HG02973 (cell line): Measurements from ENCODE around the gene PSTPIP2.
"Not testable (repeated sequence)": the region's sequence is repeated elsewhere in the genome, so short reads cannot be mapped to it uniquely, and the experiment has no call there.

Experiments used
- ATAC-seq: cut with Tn5 transposase; IDR thresholded peaks from one replicate; pipeline ENCODE4 v1.9.1; 2021; ENCODE audit warnings: moderate library complexity; ENCODE audit not compliant: unreplicated experiment

PSTPIP2 gene

GRCh38 chr18:46070815-46071652 lies 1.0 kb downstream of the PSTPIP2 start:
- ATAC-seq, result no peak

DNA sequence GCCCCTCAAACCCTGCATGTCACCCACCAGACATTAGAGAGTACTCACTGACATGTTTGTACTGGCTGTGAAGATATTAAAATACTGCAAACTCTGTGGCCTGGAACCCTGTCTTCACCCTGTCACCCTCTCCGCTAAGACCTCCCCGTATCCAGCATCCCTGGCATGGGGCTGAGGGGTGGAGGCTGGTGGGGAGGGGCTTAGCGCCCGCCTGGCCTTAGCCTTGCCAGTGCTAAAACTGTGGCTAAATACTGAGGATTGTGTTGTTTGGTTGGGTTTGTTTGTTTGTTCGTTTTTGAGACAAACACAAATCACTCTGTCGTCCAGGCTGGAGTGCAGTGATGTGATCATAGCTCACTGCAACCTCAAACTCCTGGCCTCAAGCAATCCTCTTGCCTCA lies 1.8 kb downstream of the PSTPIP2 start:
- ATAC-seq, result no peak

DNA sequence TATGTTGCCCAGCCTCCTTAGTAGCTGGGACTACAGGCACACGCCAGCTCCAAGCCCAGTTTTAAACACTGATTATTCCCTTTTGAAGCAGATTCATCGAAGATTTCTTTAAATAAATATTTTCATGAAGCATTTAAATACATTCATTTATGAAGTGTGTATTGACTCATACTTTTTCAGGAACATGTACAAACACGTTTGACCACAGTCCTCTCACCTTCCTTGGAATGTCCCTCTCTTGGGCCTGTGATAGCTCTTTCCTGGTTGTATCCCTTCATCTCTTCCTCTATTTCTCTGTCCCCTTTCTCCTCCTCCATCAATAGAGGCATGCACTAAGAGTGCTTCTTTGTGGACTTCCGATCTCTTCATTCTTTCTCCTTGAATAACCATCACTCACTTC lies 2.5 kb downstream of the PSTPIP2 start:
- ATAC-seq, result no peak

GRCh38 chr18:46068763-46069162 lies 3.3 kb downstream of the PSTPIP2 start:
- ATAC-seq, result no peak

DNA sequence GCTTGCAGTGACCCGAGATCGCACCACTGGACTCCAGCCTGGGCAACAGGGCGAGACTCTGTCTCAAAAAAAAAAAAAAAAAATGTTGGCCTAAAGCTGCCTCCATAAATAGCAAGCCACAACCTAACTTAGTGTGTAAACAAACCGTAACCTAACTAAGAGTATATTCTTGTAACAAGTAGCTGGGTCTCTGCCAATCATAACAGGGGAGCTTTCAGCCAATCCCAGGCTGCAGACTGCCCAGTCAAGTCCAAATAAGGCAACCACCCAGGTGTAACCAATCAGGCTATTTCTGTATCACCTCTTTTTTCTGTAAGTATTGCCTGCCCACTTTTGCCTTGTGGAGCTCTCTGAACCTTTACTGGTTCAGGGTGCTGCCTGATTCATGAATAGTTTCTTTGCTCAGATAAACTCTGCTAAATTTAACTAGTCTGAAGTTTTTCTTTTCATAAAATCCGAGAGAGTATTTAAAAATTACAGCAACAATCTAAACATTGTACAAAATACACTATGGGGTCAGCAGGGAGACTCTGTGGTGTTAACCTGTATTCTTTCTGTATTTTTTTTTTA lies 4.5 kb downstream of the PSTPIP2 start:
- ATAC-seq, result no peak

DNA sequence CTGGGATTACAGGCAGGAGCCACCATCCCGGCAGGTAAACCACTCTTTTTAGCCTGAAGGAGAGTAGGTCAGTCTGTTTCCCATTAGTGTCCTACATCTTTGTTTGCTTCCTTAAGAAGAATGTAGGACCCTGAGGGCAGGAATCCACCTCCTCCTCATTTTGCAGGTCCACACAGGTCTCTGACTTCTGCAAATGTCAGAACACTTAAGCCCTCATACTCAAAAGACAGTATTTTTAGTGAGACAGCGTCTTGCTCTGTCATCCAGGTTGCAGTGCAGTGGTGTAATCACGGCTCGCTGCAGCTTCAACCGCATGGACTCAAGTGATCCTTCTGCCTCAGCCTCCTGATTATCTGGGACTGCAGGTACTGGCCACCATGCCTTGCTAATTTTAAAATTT lies 9.3 kb downstream of the PSTPIP2 start:
- no peak for ATAC-seq

GRCh38 chr18:46061796-46062195 lies 10.3 kb downstream of the PSTPIP2 start:
- ATAC-seq, result no peak

GRCh38 chr18:46061387-46061786 lies 10.7 kb downstream of the PSTPIP2 start:
- ATAC-seq, result no peak

DNA sequence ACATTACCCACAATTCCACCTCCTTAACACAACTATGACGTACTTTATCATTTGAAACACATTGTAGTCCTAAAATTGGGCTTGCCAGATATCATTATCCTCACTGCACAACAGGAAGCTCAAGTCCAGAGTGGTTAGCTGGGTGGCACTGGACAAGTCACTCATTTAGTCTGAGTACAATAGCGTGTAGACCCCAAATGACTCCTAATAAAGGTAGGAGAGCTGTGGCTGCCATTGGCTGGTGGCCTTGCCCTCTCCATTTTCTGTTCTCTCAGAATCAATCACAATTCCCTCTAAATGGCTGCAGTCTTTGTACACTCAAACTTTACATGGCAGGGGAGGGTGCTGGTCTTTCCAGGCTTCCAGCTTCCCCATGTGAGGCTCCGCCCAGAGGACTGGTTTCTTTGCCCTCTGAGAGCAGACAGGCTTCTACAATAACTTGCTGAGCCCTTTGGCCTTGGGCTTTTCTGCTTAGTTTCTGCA lies 11.7 kb downstream of the PSTPIP2 start:
- ATAC-seq, result no peak

- ATAC-seq, result no peak
Measured at GRCh38 chr18:46055838-46056230, 16.2 kb downstream of the PSTPIP2 start.

- no peak for ATAC-seq
Measured at GRCh38 chr18:46054956-46055837, 16.9 kb downstream of the PSTPIP2 start.

GRCh38 chr18:46053368-46054095 lies 18.5 kb downstream of the PSTPIP2 start:
- ATAC-seq, result no peak

- ATAC-seq, result no peak
Measured at GRCh38 chr18:46051731-46052461, 20.2 kb downstream of the PSTPIP2 start.

GRCh38 chr18:46050268-46050667 lies 21.8 kb downstream of the PSTPIP2 start:
- ATAC-seq, result no peak

DNA sequence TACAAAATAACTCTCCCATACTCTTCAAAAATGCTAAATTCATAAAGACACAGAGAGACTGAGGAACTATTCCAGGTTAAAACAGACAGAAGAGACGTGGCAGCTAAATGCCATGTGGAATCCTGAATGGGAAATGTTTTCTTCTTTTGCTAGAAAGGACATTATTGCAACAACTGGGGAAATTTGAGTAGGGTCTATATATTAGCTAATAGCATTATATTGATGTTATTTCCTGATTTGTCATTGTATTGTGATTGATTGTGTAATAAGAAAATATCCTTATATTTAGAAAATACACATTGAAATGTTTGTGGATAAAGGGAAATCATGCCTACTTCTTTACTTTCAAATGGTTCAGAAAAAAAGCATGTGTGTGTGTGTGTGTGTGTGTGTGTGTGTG lies 23.4 kb downstream of the PSTPIP2 start:
- no peak for ATAC-seq

DNA sequence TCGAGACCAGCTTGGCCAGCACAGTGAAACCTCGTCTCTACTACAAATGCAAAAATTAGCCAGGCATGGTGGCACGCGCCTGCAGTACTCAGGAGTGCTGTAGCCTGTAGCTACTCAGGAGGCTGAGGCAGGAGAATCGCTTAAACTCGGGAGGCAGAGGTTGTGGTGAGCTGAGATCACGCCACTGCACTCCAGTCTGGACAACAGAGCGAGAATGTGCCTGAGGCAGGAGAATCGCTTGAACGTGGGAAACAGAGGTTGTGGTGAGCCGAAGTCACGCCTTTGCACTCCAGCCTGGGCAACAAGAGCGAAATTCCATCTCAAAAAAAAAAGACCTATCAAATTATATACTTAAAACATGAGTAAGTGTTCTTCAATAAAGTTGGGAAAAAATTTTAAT lies 24.7 kb downstream of the PSTPIP2 start:
- not testable (repeated sequence) for ATAC-seq

- no peak for ATAC-seq
Measured at GRCh38 chr18:46046688-46047087, 25.4 kb downstream of the PSTPIP2 start.

GRCh38 chr18:46046126-46046525 lies 25.9 kb downstream of the PSTPIP2 start:
- no peak for ATAC-seq

DNA sequence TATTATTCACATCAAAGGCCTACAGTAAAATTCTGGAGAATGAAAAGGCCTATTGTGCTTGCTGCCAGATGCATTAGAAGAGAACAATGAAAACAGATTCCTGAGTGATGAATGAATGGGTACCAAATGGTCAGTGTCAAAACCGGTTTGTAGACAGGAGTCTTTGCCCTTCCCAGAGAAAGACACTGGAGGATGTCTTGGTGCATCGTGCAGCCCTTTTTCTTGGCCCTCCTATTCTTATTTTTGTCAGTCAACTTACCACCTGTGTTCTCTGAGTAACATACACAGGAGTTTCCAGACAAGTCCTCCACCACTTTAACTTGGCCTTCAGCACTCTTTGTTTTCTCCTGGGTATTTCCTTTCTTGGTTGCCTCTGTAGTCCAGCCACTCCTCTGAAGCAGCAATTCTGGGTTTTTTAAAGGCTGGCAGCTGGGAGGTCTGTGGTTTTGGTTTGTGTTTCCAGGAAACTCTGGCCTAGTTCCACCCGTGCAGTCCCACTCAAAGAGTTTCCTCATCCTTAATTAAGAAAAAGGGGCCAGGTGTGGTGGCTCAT lies 29.4 kb downstream of the PSTPIP2 start:
- no peak for ATAC-seq

GRCh38 chr18:46040747-46041104 lies 31.3 kb downstream of the PSTPIP2 start:
- no peak for ATAC-seq
